Stimulated activated CD8-positive, alpha-beta memory T cell treated with anti-CD3 and anti-CD28 coated beads, Interleukin-7, amount 100 ng/mL, for 24 hours (primary cell): Measurements from ENCODE around the gene SPIN1.
A peak's percentile ranks its signal among the peaks of the same experiment; 100 is the strongest.
"Not testable (repeated sequence)": the region's sequence is repeated elsewhere in the genome, so short reads cannot be mapped to it uniquely, and the experiment has no call there.

Experiments
- DNase-seq: peaks from one replicate; pipeline ENCODE4 v3.0.0-alpha.2; 2020; ENCODE audit warnings: low read depth

SPIN1 gene

DNA sequence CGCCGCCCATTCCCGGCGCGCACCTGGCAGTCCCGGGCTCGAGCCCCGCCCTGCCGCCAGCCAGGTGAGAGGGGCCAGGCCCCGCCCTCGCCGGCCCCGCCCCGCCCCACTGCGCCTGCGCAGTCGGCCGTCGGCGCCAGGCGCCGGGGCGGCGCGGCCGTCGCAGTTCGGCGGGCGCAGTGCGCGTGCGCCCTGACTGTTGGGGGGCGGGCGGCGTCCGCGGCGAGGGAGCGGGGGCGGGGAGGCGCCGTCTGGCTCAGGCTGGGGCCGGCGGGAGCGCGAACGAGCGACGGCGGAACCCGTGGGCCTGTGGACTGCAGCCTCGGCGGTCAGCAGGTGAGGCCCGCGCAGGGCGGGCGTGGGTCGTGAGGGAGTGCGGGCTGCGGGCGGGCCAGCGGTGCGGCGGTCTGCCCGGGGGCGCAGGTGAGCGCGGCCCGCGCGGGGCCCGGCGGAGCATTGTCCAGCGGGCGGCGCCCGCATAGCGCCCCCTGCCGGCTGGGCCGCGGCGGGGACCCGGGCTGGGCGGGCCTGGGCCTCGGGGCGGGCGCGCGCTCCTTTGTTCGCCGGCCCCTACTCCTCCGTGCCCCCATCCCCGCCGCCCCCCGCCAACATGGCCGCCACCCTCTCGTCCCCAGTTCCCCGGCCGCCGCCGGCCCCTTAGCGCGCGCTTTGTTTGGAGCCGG is at the start of gene SPIN1:
TSS of gene SPIN1 (plus strand) at position 242 of the 683 bp plus-strand sequence. CDS start 38,096 bp downstream, outside the sequence.
- DNase-seq = peak; percentile 67

DNA sequence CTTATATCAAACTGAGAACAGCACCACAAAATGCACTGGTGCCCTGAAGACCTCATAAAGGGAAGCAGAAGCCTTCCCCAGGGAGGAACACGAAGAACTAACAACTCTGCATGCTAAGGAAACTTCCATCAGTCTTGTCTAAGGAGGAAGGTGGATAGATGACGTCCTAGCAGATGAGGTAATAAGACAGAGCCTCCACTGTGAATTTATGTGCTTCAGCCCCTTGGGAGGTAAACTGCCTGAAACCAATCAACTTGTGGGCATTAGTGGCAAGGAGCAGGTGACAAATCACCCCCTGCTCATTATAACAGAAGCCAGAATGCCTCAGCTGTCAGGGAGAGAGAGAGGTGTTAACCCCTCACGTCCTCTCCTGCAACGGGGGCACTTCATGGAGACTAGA is 48.9 kb upstream of the SPIN1 start:
- no peak for DNase-seq

DNA sequence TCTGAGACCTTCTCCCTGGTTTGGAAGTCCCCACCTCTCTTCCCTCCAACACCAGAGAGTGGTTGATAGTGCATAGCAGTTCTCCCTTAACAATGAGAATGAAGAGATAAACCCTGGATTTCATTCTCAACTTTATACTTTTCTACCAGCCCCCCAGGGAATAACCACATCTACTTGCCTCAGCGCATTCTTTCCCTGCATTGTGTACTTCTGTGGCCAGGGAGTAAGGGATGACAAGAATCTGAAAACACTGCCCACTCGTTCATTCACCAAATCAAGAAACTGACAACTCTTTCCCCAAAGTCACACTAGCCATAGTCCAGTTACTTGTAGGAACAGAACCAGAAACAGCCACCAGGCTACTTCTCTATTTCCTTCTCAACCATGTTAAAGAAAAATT is 46.0 kb upstream of the SPIN1 start:
- no peak for DNase-seq

DNA sequence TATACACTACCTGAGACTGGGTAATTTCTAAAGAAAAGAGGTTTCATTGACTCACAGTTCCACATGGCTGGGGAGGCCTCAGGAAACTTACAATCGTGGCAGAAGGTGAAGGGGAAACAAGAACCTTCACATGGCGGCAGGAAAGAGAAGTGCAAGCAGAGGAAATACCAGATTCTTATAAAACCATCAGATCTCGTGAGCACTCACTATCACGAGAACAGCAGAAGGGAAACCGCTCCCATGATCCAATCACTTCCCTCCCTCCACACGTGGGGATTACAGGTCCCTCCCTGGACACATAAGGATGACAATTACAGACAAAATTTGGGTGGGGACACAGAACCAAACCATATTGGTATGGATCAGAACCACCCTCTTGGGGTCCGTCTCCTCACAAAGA is 44.2 kb upstream of the SPIN1 start:
- no peak for DNase-seq

DNA sequence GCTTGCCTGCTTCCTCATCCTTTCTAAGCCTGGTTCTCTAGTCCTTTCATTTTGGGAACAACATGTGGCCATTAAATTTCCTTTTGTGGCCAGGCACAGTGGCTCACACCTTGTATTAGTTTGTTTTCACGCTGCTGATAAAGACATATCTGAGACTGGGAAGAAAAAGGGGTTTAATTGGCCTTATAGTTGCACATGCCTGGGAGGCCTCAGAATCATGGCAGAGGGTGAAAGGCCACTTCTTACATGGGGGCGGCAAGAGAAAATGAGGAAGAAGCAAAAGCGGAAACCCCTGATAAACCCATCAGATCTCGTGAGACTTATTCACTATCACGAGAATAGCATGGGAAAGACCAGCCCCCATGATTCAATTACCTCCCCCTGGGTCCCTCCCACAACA is 37.9 kb upstream of the SPIN1 start:
- not testable (repeated sequence) for DNase-seq

DNA sequence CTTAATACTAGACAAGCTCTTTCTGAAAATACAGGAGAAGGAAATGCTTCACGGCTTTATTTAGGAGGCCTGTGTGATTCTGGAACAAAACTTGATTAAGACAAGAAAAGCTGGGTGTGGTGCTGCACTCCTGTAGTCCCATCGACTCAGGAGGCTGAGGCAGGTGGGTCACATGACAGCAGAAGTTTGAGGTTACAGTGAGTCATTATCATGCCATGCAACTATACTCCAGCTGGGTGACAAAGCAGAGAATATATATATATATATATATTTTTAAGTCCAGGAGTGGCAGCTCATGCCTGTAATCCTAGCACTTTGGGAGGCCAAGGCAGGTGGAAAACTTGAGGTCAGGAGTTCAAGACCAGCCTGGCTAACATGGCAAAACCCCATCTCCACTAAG is 33.1 kb upstream of the SPIN1 start:
- DNase-seq = no peak

DNA sequence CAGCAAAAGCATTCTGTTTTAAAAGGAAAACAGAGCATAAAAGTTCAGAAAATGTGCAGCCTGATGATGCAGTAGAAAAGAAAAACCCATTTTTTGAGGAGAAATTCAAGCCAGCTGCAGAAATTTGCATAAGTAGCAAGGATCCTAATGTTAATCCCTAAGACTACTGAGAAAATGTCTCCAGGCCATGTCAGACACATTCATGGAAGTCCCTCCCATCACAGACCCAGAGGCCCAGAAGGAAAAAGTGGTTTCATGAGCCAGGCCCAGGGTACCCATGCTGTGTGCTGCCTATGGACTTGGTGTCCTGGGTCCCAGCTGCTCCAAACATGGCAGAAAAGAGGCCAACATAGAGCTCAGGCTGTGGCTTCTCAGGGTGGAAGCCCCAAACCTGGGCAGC is 31.0 kb upstream of the SPIN1 start:
- DNase-seq = not testable (repeated sequence)

DNA sequence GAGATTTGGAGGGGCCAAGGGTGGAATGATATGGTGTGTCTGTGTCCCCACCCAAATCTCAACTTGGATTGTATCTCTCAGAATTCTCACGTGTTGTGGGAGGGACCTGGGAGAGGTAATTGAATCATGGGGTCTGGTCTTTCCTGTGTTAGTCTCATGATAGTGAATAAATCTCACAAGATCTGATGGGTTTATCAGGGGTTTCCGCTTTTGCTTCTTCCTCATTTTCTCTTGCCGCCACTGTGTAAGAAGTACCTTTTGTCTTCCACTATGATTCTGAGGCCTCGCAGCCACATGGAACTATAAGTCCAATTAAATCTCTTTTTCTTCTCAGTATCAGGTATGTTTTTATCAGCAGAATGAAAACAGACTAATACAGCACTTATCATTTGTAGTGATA is 29.5 kb upstream of the SPIN1 start:
- DNase-seq = no peak

DNA sequence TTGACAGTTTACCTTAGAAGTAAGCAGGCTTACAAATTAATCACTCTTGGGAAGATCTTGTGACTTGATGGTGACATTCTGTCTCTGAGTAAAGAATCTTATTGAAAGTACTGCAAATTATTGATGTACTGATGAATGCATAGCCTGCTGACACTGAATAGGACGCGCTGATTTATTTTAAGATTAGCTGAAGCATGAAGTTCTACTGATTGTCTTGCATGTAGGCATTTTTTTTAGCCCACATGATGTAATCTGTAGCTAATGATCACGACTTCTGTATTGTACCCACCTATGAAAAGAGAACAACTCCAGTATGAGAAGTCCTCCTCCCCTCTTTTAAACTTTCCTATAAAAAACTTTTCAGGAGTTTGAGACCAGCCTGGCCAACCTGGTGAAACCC is 28.3 kb upstream of the SPIN1 start:
- DNase-seq = no peak

DNA sequence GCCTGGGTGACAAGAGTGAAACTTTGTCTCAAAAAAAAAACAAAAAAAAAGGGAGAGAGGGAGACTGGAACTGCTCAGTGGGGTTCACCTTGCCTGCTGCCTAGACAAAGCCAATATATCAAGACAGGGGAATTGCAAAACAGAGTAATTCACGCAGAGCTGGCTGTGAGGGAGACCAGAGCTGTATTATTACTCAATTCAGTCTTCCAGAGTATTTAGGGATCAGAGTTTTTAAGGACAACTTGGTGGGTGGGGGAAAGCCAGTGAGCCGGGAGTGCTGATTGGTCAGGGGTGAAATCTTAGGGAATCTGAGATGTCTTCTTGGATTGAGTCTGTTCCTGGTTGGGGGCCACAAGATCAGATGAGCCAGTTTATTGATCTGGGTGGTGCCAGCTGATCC is 25.6 kb upstream of the SPIN1 start:
- DNase-seq = no peak

DNA sequence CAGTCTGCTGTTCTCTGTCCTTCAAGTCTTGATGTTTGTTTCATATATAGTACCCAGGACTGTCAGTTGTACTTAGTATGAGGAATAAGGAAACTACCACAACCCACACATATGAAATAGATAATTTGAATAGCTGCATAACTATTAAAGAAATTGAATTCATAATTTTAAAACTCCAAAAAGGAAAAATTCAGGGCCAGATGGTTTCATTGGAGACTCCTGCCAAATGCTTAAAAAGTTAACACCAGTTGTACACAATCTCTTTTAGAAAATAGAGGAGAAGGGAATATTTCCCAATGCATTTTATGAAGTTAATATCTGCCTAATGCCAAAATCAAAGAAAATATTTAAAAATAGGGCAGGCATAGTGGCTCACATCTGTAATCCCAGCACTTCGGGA is 24.6 kb upstream of the SPIN1 start:
- DNase-seq = no peak

DNA sequence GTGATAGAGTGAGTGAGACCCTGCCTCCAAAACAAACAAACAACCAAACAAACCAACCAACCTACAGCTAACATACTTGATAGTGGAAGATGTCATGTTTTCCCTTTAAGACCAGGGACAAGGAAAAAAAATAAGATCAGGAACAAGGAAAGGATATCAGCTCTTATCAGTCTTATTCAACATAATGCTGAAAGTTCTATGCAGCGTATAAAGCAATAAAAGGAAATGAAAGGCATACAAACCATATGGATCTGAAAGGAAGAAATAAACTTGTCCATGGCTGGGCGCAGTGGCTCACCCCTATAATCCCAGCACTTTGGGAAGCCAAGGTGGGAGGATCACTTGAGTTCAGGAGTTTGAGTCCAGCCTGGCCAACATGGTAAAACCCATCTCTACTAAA is 23.5 kb upstream of the SPIN1 start:
- no peak for DNase-seq

DNA sequence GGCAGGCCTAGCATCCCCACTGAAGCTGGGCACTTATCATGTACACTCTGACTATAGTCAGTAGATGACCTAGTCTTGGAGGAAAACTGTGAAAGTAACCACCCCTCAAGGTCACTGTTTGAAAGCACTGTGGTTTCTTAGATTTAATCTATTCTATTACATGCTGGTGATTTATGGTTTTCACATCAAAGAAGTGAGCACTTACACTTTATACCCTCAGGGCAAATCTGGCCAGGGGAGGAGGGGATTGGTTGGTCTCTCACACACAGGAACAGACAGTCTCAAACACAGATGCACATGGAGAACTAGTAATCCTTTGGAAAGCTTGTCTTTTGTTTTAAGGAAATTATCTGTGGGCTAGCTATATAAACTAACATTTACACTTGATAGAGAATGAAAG is 17.9 kb upstream of the SPIN1 start:
- DNase-seq = no peak

DNA sequence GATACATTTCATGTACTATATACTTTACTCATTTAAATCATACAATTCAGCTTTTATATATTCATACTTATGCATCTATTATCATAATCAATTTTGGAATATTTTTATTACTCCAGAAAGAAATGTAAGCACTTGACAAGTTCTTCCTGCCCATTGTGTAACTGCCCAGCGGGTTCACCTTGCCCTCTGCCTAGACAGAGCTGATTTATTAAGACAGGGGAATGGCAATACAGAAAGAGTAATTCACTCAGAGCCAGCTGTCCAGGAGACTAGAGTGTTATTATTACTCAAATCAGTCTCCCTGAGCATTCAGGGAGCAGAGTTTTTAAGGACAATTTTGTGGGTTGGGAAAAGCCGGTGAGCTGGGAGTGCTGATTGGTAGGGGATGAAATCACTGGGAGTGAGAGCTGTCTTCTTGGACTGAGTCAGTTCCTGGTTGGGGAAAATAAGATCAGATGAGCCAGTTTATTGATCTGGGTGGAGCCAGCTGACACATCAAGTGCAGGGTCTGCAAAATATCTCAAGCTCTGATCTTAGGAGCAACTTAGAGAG is 16.1 kb upstream of the SPIN1 start:
- no peak for DNase-seq

DNA sequence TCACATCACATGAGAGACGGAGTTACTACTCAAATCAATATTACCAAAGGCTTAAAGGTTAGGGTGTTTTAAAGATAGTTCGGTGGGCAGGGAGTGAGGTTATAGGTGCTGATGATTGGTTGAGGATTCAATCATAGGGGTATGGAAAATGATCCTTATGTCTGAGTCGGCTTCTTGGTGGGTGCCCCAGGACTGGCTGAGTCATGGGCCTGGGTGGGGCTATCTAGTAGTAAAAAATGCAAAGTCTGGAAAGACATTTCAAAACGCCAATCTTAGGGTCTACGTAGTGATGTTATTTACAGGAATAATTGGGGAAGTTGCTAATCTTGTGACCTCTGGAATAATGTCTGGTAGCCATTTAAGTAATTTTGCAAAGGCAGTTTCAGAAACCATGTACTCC is 15.2 kb upstream of the SPIN1 start:
- DNase-seq = no peak

DNA sequence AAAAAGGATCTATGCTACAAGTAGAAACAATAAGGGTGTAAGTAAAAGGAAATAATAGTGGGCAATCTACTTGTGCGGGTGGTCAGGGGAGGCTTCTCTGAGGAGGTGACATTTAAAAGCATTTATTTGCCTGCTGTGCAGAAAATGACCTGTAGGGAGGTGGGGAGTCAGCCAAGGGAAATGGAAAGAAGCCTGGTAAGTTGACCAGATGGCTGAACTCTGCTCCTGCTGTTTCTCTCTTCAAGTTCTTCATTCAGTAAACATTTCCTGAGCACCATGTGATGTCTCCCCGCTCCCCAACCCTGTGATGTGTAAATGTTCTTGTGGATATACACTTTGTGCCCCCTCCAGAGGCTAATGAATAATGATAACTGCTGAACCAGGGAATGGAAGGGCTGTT is 9.9 kb upstream of the SPIN1 start:
- DNase-seq = no peak

DNA sequence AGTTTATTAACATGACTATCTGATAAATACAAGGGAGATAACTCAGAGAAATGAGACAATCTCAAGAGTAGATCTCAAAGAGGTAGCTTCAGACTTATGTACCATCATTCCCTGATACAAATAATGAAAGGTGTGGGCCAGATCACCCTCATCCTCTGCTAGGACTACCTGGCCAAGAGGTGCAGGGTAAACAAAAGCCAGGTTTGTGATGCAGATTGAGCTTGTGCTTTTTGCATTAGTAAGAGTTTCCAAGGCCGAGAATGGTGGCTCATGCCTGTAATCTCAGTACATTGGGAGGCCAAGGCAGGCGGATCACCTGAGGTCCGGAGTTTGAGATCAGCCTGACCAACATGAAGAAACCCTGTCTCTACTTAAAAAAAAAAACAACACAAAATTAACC is 8.9 kb upstream of the SPIN1 start:
- no peak for DNase-seq

DNA sequence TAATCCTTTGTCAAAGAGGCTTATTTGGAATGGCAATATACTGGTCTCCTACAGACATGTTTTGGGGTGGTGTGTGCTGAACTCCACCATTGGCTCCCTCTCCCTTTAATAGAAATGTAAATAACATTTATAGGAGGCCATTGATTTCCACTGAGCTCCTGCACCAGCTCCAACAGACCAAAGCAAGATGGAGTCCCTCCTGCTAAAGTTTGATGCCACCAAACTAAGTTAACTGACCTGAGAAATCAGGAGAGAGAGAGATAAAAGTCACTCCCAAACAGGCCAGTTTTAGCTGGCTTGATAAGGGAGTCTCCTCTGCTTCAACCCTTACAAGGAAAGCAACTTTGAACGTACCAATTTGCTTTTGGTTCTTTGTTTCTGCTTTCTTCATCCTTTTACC is 8.1 kb upstream of the SPIN1 start:
- no peak for DNase-seq

DNA sequence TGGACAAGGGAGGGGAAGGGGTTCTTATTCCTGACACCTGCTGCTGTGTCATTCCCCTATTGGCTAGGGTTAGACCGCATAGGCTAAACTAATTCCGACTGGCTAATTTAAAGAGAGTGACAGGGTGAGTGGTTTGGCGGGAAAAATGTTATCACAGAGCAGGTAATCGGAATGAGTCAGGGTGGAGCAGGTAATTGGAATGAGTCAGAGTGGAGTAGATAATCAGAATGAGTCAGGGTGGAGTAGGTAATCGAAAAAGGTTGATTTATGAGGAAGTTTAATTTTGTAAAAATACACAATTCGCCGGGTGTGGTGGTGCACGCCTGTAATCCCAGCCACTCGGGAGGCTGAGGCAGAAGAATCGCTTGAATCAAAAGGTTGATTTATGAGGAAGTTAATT is 6.9 kb upstream of the SPIN1 start:
- not testable (repeated sequence) for DNase-seq

DNA sequence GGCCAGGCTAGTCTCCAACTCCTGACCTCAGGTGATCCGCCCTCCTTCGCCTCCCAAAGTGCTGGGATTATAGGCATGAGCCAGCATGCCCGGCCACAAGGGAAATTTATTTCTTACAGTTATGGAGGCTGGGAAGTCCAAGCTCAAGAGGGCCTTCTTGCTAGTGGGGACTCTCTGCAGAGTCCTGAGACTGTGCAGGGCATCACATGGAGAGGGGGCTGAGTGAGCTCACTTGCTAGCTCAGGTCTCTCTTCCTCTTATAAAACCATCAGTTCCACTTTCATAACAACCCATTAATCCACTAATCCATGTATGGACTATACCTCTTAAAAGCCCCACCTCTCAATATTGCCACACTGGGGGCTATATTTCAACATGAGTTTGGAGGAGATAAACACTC is 5.1 kb upstream of the SPIN1 start:
- DNase-seq = no peak

DNA sequence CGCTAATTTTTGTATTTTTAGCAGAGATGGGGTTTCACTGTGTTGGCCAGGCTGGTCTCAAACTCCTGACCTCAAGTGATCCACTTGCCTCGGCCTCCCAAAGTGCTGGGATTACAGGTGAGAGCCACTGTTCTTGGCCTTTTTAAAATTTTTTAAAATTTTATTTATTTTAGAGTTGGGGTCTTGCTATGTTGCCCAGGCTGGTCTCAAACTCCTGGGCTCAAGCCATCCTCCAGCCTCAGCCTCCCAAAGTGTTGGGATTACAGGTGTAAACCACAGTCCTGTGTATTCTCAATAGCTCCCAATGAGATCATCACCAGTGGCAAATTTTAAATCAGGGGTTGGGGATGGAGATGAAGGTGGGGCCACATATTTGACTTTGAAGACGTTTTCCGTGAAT is 2.1 kb upstream of the SPIN1 start:
- DNase-seq = not testable (repeated sequence)

DNA sequence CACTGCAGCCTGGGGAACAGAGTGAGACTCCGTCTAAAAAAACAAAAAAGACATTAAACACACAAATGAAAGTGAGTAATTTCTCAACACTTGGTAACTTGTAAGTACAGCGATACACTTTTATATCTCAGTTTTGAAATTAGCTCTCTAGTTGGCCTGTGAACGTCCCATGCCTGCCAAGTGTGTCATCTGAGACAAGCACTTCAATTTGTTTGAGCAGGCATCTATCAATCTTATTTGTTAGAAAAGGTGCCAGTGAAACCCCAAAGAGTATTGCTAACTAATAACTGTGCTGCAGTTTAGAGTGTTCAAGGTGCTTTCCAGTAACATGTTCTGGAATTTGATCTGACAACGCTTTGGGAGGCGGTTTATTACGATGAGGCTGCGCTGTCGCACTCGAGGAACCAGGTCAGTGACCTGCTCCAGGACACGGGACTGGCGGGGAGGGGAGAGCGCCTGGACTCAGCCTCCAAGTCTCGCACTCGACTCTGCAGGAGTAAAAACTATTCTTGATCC is 1.1 kb upstream of the SPIN1 start:
- DNase-seq = no peak

DNA sequence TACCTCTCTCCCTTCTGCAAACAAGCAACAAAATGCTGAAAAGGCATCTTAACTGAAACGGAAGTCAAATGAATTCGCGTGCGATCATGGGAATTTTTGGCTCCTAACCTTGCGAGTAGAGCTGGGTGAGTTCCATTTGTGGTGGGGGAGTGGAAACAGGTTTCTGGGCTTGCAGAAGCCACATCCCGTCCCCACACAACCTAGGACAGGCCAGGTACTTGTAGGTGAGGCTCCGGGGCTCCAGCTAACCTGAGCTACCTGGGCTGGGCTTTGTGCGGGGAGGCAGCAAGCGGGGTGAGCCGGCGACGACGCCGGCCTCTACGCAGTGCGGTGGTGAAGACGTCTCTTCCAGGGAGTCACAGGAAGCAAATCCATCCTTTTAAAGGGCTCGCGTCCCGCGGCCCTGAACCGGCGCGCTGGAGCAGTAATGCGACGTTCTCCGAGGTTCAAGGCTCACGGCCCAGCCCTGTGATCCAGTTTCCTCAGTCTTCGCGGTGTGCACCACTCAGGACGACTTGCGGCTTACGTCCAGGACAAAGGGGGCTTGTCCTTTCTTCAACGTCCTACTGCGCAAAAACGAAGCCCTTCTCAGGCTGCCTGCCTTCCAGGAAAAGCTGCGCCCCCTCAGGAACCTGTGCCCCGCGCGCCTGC is 567 bp upstream of the SPIN1 start:
- no peak for DNase-seq
